Measurements from ENCODE around the gene CCDC188. TPM values are rescaled to one million over a fixed set of nuclear protein-coding genes. Genes with fewer than 3 reads are reported as not detected.

Gene CCDC188
- total and polyA plus RNA-seq, 2 of the 4 experiments (the other 2 are of a cell fraction) = 0.10 TPM; not detected in 1

- Histone ChIP-seq H2BK20ac (ENCODE audit: low read depth, low read length) (no peak overlapping the region), H3K4me1 (ENCODE audit: control insufficient read depth, insufficient read depth, low read length) (no peaks in the 10 kb centered on the region), H2BK15ac (ENCODE audit: low read depth, low read length) (no peak overlapping the region), H2BK5ac (ENCODE audit: low read depth, low read length, poor library complexity, severe bottlenecking) (no peak overlapping the region), H3K56ac (ENCODE audit: extremely low read depth, insufficient read depth, low read length) (no peak overlapping the region), H3K27ac (ENCODE audit: insufficient read depth, low read length) (no peak overlapping the region), H2AK9ac (replicated peaks; ENCODE audit: low read depth, low read length, poor library complexity) (no peak overlapping the region), H3K9ac (ENCODE audit: low read depth, low read length) (no peak overlapping the region), H3K14ac (replicated peaks; ENCODE audit: low read depth, low read length) (no peak overlapping the region), H2AK5ac (ENCODE audit: low read depth, low read length) (no peak overlapping the region), H3K9me1 (ENCODE audit: insufficient read depth, low read length) (no peaks in the 10 kb centered on the region), H3K4ac (ENCODE audit: low read depth, low read length) (no peak overlapping the region), H4K20me1 (ENCODE audit: insufficient read depth, low read length) (no peaks in the 10 kb centered on the region), H3K27me3 (ENCODE audit: control insufficient read depth, insufficient read depth, low read length) (peaks cover 19% of the 10 kb centered on the region; the same call in 1 of the 2 replicates), H3K9me3 (ENCODE audit: control insufficient read depth, insufficient read depth, low read length) (no peaks in the 10 kb centered on the region), H3K18ac (ENCODE audit: low read depth, low read length) (no peak overlapping the region), H3K36me3 (ENCODE audit: control insufficient read depth, insufficient read depth, low read length) (no peaks in the 10 kb centered on the region), H3K23ac (ENCODE audit: low read depth, low read length) (no peak overlapping the region), H3K4me3 (ENCODE audit: insufficient read depth, low read depth, low read length) (no peak overlapping the region), H4K8ac (ENCODE audit: low read depth in 2 of 2, low read length in 2 of 2) (no peak overlapping the region), H2BK120ac (ENCODE audit: low read depth, low read length) (no peak overlapping the region), H4K91ac (ENCODE audit: insufficient read depth, low read depth, low read length) (no peak overlapping the region), H3K79me1 (ENCODE audit: low read depth in 1 of 2, low read length in 2 of 2) (no peaks in the 10 kb centered on the region), H2AFZ (replicated peaks; ENCODE audit: low read length, poor library complexity) (no peak overlapping the region), H3K4me2 (ENCODE audit: low read depth, low read length) (no peak overlapping the region), H4K5ac (ENCODE audit: low read depth, low read length) (no peak overlapping the region)
- ATAC-seq (ENCODE audit: low read depth) (no peak), DNase-seq (no peak)
- no peak for TF ChIP-seq FOS (IDR thresholded peaks at IDR 0.05; ENCODE audit: low read depth, low read length)
- TF ChIP-seq USF2 (IDR thresholded peaks at IDR 0.05; ENCODE audit: low read depth, low read length) = no peak
- no peak for TF ChIP-seq RCOR1 (IDR thresholded peaks at IDR 0.05; ENCODE audit: insufficient replicate concordance, low read length)
- TF ChIP-seq RFX5 (IDR thresholded peaks at IDR 0.05; ENCODE audit: low read depth, low read length) = no peak
- no peak for TF ChIP-seq MAFK (IDR thresholded peaks at IDR 0.05; ENCODE audit: low read depth, low read length)
- TF ChIP-seq CEBPB (IDR thresholded peaks at IDR 0.05; ENCODE audit: low read depth, low read length) = no peak
- TF ChIP-seq MXI1 (IDR thresholded peaks at IDR 0.05; ENCODE audit: borderline replicate concordance, low read depth, low read length) = no peak
- no peak for TF ChIP-seq NFE2L2 (IDR thresholded peaks at IDR 0.05; ENCODE audit: low read depth, low read length)
- TF ChIP-seq RAD21 (IDR thresholded peaks at IDR 0.05; ENCODE audit: low read length) = no peak
- no peak for TF ChIP-seq BHLHE40 (IDR thresholded peaks at IDR 0.05; ENCODE audit: low read depth, low read length)
- no peak for TF ChIP-seq CTCF (conservative IDR thresholded peaks at IDR 0.05; ENCODE audit: low read depth, low read length)
- TF ChIP-seq CHD1 (IDR thresholded peaks at IDR 0.05; ENCODE audit: low read depth, low read length) = no peak
- TF ChIP-seq ELK1 (IDR thresholded peaks at IDR 0.05; ENCODE audit: borderline replicate concordance, low read depth, low read length) = no peak
- TF ChIP-seq SMC3 (IDR thresholded peaks at IDR 0.05; ENCODE audit: low read depth, low read length) = no peak
- TF ChIP-seq POLR2A (IDR thresholded peaks at IDR 0.05; ENCODE audit: low read depth, low read length) = no peak
- no peak for TF ChIP-seq MAZ (IDR thresholded peaks at IDR 0.05; ENCODE audit: borderline replicate concordance, low read depth, low read length)
- BruUV-seq (replicated peaks) = no TSS peak
- ChIA-PET POLR2A (ENCODE audit: unreplicated experiment) (no interaction called here), CTCF (no interaction called here)
- 78% methylated on average over 4 of the region's 9 CpGs; no CpG with 5 or more reads in 1 of the 2 experiments for WGBS, 2 experiments (ENCODE audit: extremely low coverage in 2 of 2, insufficient read length in 1 of 2)
- intact Hi-C loops (cut with micrococcal nuclease) = no loop called here
- dilution Hi-C loops (cut with HindIII; ENCODE audit: low sequenced_read_pairs, unreplicated experiment) = no loop called here
- in situ Hi-C loops (cut with MboI; ENCODE audit: low sequenced_read_pairs) = no loop called here
Measured at GRCh38 chr22:20166703-20167102, 15.8 kb upstream of the CCDC188 start.
